IMR-90 (cell line): ENCODE measurements around the gene WBP11. TPM values are rescaled to one million over a fixed set of nuclear protein-coding genes. Genes with fewer than 3 reads are reported as not detected.

Experiments used
- ATAC-seq: fragments of 200-7000 bp; cut with Tn5 transposase; 2 replicates; pipeline ENCODE4 v1.9.1; 2020; ENCODE audit warnings: low read depth, mild to moderate bottlenecking, moderate library complexity
- BruUV-seq: library from RNA; stranded (reverse); fragments of 400-500 nt; replicated peaks from 2 replicates; lab custom pipeline; 2021; lab: Mats Ljungman, UMichigan
- CTCF ChIA-PET: fragments of 300-600 bp; formaldehyde crosslinking; extraction: SDS; loops from one replicate; lab custom pipeline; 2021; ENCODE audit warnings: antibody characterized with exemption; lab: Yijun Ruan, JAX
- POLR2A ChIA-PET: fragments of 300-600 bp; sonication (Branson Sonifier 250); formaldehyde crosslinking; loops from one replicate; lab custom pipeline; 2022; ENCODE audit warnings: antibody characterized with exemption; ENCODE audit not compliant: unreplicated experiment; lab: Charles Lee
- DNase-seq: peaks from one replicate; pipeline ENCODE4 v3.0.0; 2013
- H2AFZ ChIP-seq: replicated peaks from 2 replicates; pipeline ENCODE3; 2013; ENCODE audit warnings: low read length, mild to moderate bottlenecking; ENCODE audit not compliant: poor library complexity
- H2AK5ac ChIP-seq: 2 replicates; pipeline ENCODE4 v1.6.1; 2013; ENCODE audit warnings: low read depth, low read length, inconsistent platforms
- H2AK9ac ChIP-seq: replicated peaks from 2 replicates; pipeline ENCODE3; 2013; ENCODE audit warnings: mild to moderate bottlenecking, low read depth, low read length, moderate library complexity; ENCODE audit not compliant: poor library complexity
- H2BK120ac ChIP-seq: 2 replicates; pipeline ENCODE4 v1.6.1; 2013; ENCODE audit warnings: low read depth, low read length, inconsistent platforms
- H2BK15ac ChIP-seq: 3 replicates; pipeline ENCODE4 v1.6.1; 2013; ENCODE audit warnings: low read depth, low read length, inconsistent platforms
- H2BK20ac ChIP-seq: 2 replicates; pipeline ENCODE4 v1.6.1; 2013; ENCODE audit warnings: low read depth, mild to moderate bottlenecking, inconsistent platforms, low read length, moderate library complexity
- H2BK5ac ChIP-seq: 2 replicates; pipeline ENCODE4 v1.6.1; 2013; ENCODE audit warnings: mild to moderate bottlenecking, low read depth, low read length, inconsistent platforms; ENCODE audit not compliant: poor library complexity, severe bottlenecking
- H3K14ac ChIP-seq: replicated peaks from 2 replicates; pipeline ENCODE4 v1.6.1; 2013; ENCODE audit warnings: low read depth, low read length, inconsistent platforms
- H3K18ac ChIP-seq: 2 replicates; pipeline ENCODE4 v1.6.1; 2013; ENCODE audit warnings: low read depth, low read length, control low read depth
- H3K23ac ChIP-seq: 2 replicates; pipeline ENCODE4 v1.6.1; 2013; ENCODE audit warnings: low read depth, low read length, inconsistent platforms
- H3K27ac ChIP-seq: 2 replicates; pipeline ENCODE4 v1.5.1; 2013; ENCODE audit warnings: mild to moderate bottlenecking, control low read depth, low read length; ENCODE audit not compliant: insufficient read depth
- H3K27me3 ChIP-seq: 2 replicates; pipeline ENCODE4 v1.6.1; 2013; ENCODE audit warnings: low read length; ENCODE audit not compliant: control insufficient read depth, insufficient read depth
- H3K36me3 ChIP-seq: 2 replicates; pipeline ENCODE4 v1.6.1; 2013; ENCODE audit warnings: low read length, mixed read lengths; ENCODE audit not compliant: control insufficient read depth, insufficient read depth
- H3K4ac ChIP-seq: 2 replicates; pipeline ENCODE4 v1.6.1; 2013; ENCODE audit warnings: low read depth, low read length, inconsistent platforms
- H3K4me1 ChIP-seq: 2 replicates; pipeline ENCODE4 v1.6.1; 2013; ENCODE audit warnings: low read length, mixed read lengths; ENCODE audit not compliant: control insufficient read depth, insufficient read depth
- H3K4me2 ChIP-seq: 2 replicates; pipeline ENCODE4 v1.6.1; 2013; ENCODE audit warnings: low read depth, mild to moderate bottlenecking, control low read depth, low read length, moderate library complexity
- H3K4me3 ChIP-seq: 2 replicates; pipeline ENCODE4 v1.5.1; 2013; ENCODE audit warnings: low read depth, mild to moderate bottlenecking, control low read depth, low read length, moderate library complexity; ENCODE audit not compliant: insufficient read depth
- H3K56ac ChIP-seq: 2 replicates; pipeline ENCODE4 v1.6.1; 2013; ENCODE audit warnings: low read length, inconsistent platforms; ENCODE audit not compliant: insufficient read depth; ENCODE audit errors: extremely low read depth
- H3K79me1 ChIP-seq, 2 experiments: 2 replicates each; pipeline ENCODE4 v1.6.1; 2013; ENCODE audit warnings: low read length in 2 of 2, inconsistent platforms in 1 of 2, low read depth in 1 of 2
- H3K9ac ChIP-seq: 2 replicates; pipeline ENCODE4 v1.6.1; 2013; ENCODE audit warnings: low read depth, low read length, control low read depth
- H3K9me1 ChIP-seq: 2 replicates; pipeline ENCODE4 v1.6.1; 2013; ENCODE audit warnings: low read length, inconsistent platforms; ENCODE audit not compliant: insufficient read depth
- H3K9me3 ChIP-seq: 2 replicates; pipeline ENCODE4 v1.6.1; 2013; ENCODE audit warnings: low read length; ENCODE audit not compliant: control insufficient read depth, insufficient read depth
- H4K20me1 ChIP-seq: 2 replicates; pipeline ENCODE4 v1.6.1; 2013; ENCODE audit warnings: low read length, inconsistent platforms; ENCODE audit not compliant: insufficient read depth
- H4K5ac ChIP-seq: 2 replicates; pipeline ENCODE4 v1.6.1; 2013; ENCODE audit warnings: mild to moderate bottlenecking, low read depth, low read length, control low read depth
- H4K8ac ChIP-seq, 2 experiments: 2 replicates each; pipeline ENCODE4 v1.6.1; 2013; ENCODE audit warnings: low read depth in 2 of 2, low read length in 2 of 2, control low read depth in 1 of 2, inconsistent platforms in 1 of 2
- H4K91ac ChIP-seq: 2 replicates; pipeline ENCODE4 v1.6.1; 2013; ENCODE audit warnings: low read depth, low read length, inconsistent platforms; ENCODE audit not compliant: insufficient read depth
- CEBPB ChIP-seq: IDR thresholded peaks from 2 replicates; pipeline ENCODE4 v1.6.1; 2012; ENCODE audit warnings: low read depth, low read length, improper control_type of control experiment
- CTCF ChIP-seq: conservative IDR thresholded peaks from 2 replicates; pipeline ENCODE4 v1.5.1; 2012; ENCODE audit warnings: mild to moderate bottlenecking, low read depth, low read length, improper control_type of control experiment
- MAZ ChIP-seq: IDR thresholded peaks from 2 replicates; pipeline ENCODE4 v1.6.1; 2012; ENCODE audit warnings: low read depth, mild to moderate bottlenecking, low read length, improper control_type of control experiment, moderate library complexity, borderline replicate concordance
- RAD21 ChIP-seq: IDR thresholded peaks from 2 replicates; pipeline ENCODE4 v1.6.1; 2012; ENCODE audit warnings: low read length, improper control_type of control experiment
- RCOR1 ChIP-seq: IDR thresholded peaks from 2 replicates; pipeline ENCODE4 v1.6.1; 2012; ENCODE audit warnings: mild to moderate bottlenecking, low read length, improper control_type of control experiment; ENCODE audit not compliant: insufficient replicate concordance
- SMC3 ChIP-seq: fragments of 150-350 bp; IDR thresholded peaks from 2 replicates; pipeline ENCODE4 v1.6.1; 2016; ENCODE audit warnings: low read depth, mild to moderate bottlenecking, antibody characterized with exemption, low read length, moderate library complexity
- WGBS, 2 experiments: methylation state at CpG; one replicate each; pipeline versions ENCODE4 v1.1.5 to v1.1.7; 2013; ENCODE audit warnings: missing lambda C conversion rate in 2 of 2; ENCODE audit not compliant: insufficient read length in 1 of 2; ENCODE audit errors: extremely low coverage in 2 of 2; 5-methylcytosine and 5-hydroxymethylcytosine counted together
- dilution Hi-C: fragments of 300-500 bp; cut with HindIII; formaldehyde crosslinking; loops from one replicate; pipeline ENCODE4 v1.14.3; 2018; ENCODE audit warnings: low sequenced_read_pairs; ENCODE audit not compliant: unreplicated experiment
- in situ Hi-C: fragments of 300-500 bp; cut with MboI; formaldehyde crosslinking; loops from 3 replicates; pipeline ENCODE4 v1.14.3; 2019; ENCODE audit warnings: low sequenced_read_pairs, inconsistent platforms, mixed read lengths
- intact Hi-C: fragments of 100-400 bp; cut with micrococcal nuclease; formaldehyde crosslinking; loops from 2 replicates; pipeline ENCODE4 v1.10.0; 2022
- polyA plus RNA-seq, 3 experiments: library from polyadenylated mRNA; depleted of rRNA; stranded (reverse); fragments of >200 nt; gene quantifications; 2 replicates each; pipeline ENCODE4 v1.2.3, GENCODE V29; 2012; ENCODE audit warnings: low replicate concordance in 1 of 3
- total RNA-seq: library from RNA; depleted of rRNA; stranded (reverse); fragments of >200 nt; gene quantifications from 2 replicates; pipeline ENCODE4 v1.2.3, GENCODE V29; 2012
- TF ChIP-seq, protein P1 (sequence below): fragments of 150-350 bp; IDR thresholded peaks from 2 replicates; pipeline ENCODE4 v1.6.1; 2017; ENCODE audit warnings: mild to moderate bottlenecking, antibody characterized with exemption, low read length, low read depth

The WBP11 gene
- total and polyA plus RNA-seq, 2 of the 4 experiments (the other 2 are of a cell fraction), result 2.5 to 18.3 TPM

- H3K4me2 ChIP-seq, result no peak overlapping the region
- no peak overlapping the region for H3K56ac ChIP-seq
- no peaks in the 10 kb centered on the region for H4K20me1 ChIP-seq
- H3K9me1 ChIP-seq, result no peaks in the 10 kb centered on the region
- H2BK20ac ChIP-seq, result no peak overlapping the region
- ChIA-PET POLR2A (no interaction called here), CTCF (interaction anchor here (0.6 to 2.3 kb wide), 10 partner anchors 9 to 410 kb away, joined by 3 to 7 read pairs (median 4); partner anchors contain the start of gene RERG)
- H4K8ac ChIP-seq, result no peak overlapping the region
- H3K18ac ChIP-seq, result no peak overlapping the region
- H4K91ac ChIP-seq, result no peak overlapping the region
- no peak overlapping the region for H3K9ac ChIP-seq
- TF ChIP-seq RAD21 (peak; percentile 63), CTCF (peak; percentile 58), SMC3 (peak; percentile 71), RCOR1 (no peak), MAZ (no peak), CEBPB (no peak)
- TF ChIP-seq, protein P1, sequence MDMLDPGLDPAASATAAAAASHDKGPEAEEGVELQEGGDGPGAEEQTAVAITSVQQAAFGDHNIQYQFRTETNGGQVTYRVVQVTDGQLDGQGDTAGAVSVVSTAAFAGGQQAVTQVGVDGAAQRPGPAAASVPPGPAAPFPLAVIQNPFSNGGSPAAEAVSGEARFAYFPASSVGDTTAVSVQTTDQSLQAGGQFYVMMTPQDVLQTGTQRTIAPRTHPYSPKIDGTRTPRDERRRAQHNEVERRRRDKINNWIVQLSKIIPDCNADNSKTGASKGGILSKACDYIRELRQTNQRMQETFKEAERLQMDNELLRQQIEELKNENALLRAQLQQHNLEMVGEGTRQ, result no peak
- H3K27me3 ChIP-seq, result peaks cover 2% of the 10 kb centered on the region; the same call in 1 of the 2 replicates
- H3K23ac ChIP-seq, result no peak overlapping the region
- no peak overlapping the region for H3K4me3 ChIP-seq
- 0 out of 2 replicates have a peak, but pooled peaks have one; percentile 51 for ATAC-seq
- H2BK5ac ChIP-seq, result no peak overlapping the region
- no peak overlapping the region for H2AK9ac ChIP-seq
- in situ Hi-C loops, result no loop called here
- no peak overlapping the region for H3K4ac ChIP-seq
- no TSS peak for BruUV-seq
- no peak overlapping the region for H3K14ac ChIP-seq
- no peak overlapping the region for H3K27ac ChIP-seq
- dilution Hi-C loops, result no loop called here
- no CpG with 5 or more reads among the region's 1 CpG for WGBS, 2 experiments
- H3K79me1 ChIP-seq, result no peaks in the 10 kb centered on the region
- no peak overlapping the region for H4K5ac ChIP-seq
- no peak overlapping the region for H2AK5ac ChIP-seq
- H3K9me3 ChIP-seq, result no peaks in the 10 kb centered on the region
- no peak overlapping the region for H2AFZ ChIP-seq
- no peaks in the 10 kb centered on the region for H3K36me3 ChIP-seq
- peak; percentile 33 for DNase-seq
- no peak overlapping the region for H2BK120ac ChIP-seq
- intact Hi-C loops, result loop anchor here (1.0 kb wide), 1 partner anchor 183 kb away; no protein-coding TSS in a partner anchor
- H3K4me1 ChIP-seq, result no peaks in the 10 kb centered on the region
- H2BK15ac ChIP-seq, result no peak overlapping the region
Observed at GRCh38 chr12:14810953-14811483, 7.7 kb upstream of the WBP11 start.
